ENCODE measurements around the gene NUP42. TPM values are rescaled to one million over a fixed set of nuclear protein-coding genes. Genes with fewer than 3 reads are reported as not detected.

NUP42 gene
- total RNA-seq, 1 experiment from 2014 or later: 36.5 TPM

DNA sequence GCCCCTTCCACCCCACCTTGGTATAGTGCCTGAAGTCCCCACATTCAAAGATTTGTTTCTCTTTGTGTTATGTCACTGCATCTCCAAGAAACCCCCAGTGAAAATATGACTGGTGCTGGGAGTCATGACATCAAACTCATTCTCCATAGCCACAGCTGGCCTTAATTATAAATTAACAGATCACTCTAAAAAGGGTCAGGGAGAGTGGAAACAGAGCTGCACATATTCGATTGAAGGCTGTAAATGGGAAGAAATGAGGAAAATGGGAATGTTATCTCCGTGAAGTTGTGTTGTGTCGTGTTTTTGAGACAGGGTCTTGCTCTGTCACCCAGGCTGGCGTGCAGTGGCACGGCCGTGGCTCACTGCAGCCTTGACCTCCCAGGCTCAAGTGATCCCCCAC lies 24.2 kb upstream of the NUP42 start:
- Histone ChIP-seq H3K4me1 (ENCODE audit: insufficient read depth, low read length) (no peaks in the 10 kb centered on the region), H3K23me2 (ENCODE audit: insufficient read length, low read depth, low read length, poor library complexity, severe bottlenecking) (no peaks in the 10 kb centered on the region), H2BK20ac (ENCODE audit: low read depth, low read length, poor library complexity, severe bottlenecking) (no peak overlapping the region), H3K9me3 (ENCODE audit: control insufficient read depth, low read depth, low read length) (no peaks in the 10 kb centered on the region), H3K4ac (ENCODE audit: low read depth, low read length) (no peak overlapping the region), H2BK5ac (ENCODE audit: insufficient read length, low read length) (no peak overlapping the region), H4K5ac (ENCODE audit: insufficient read length, low read depth, low read length) (no peak overlapping the region), H3K79me2 (ENCODE audit: insufficient read depth, low read length) (no peaks in the 10 kb centered on the region), H3K9ac (ENCODE audit: extremely low read depth, insufficient read length, low read length) (no peak overlapping the region), H3K18ac (ENCODE audit: insufficient read length, low read depth, low read length) (no peak overlapping the region), H4K20me1 (ENCODE audit: control insufficient read depth, insufficient read depth, insufficient read length) (no peaks in the 10 kb centered on the region), H2BK120ac (ENCODE audit: low read depth, low read length, poor library complexity, severe bottlenecking) (no peak overlapping the region), H2BK15ac (ENCODE audit: low read depth, low read length) (no peak overlapping the region), H2BK12ac (ENCODE audit: insufficient read length, low read depth, low read length) (no peak overlapping the region), H3K79me1 (ENCODE audit: insufficient read depth, low read depth, low read length, poor library complexity, severe bottlenecking) (no peaks in the 10 kb centered on the region), H4K91ac (ENCODE audit: insufficient read length, low read depth, low read length) (no peak overlapping the region), H3T11ph (ENCODE audit: low read length) (no peak overlapping the region), H3K4me2 (ENCODE audit: insufficient read depth, insufficient read length, low read length) (no peak overlapping the region), H2AFZ (ENCODE audit: low read length) (no peak overlapping the region), H4K8ac (replicated peaks; ENCODE audit: insufficient read length, low read depth, low read length) (no peak overlapping the region), H3K23ac (ENCODE audit: insufficient read length, low read depth, low read length) (no peak overlapping the region), H3K14ac (ENCODE audit: insufficient read depth, low read length) (no peak overlapping the region), H3K27ac (ENCODE audit: insufficient read length, low read depth, low read length) (no peak overlapping the region), H3K27me3 (ENCODE audit: insufficient read depth, low read length) (no peaks in the 10 kb centered on the region), H2AK5ac (ENCODE audit: insufficient read length, low read length) (no peak overlapping the region), H3K56ac (ENCODE audit: insufficient read length, low read depth, low read length) (no peak overlapping the region)
- WGBS (ENCODE audit: extremely low coverage, insufficient read length, low lambda C conversion rate): 100% methylated on average over 1 of the region's 6 CpGs
- TF ChIP-seq, protein P1, sequence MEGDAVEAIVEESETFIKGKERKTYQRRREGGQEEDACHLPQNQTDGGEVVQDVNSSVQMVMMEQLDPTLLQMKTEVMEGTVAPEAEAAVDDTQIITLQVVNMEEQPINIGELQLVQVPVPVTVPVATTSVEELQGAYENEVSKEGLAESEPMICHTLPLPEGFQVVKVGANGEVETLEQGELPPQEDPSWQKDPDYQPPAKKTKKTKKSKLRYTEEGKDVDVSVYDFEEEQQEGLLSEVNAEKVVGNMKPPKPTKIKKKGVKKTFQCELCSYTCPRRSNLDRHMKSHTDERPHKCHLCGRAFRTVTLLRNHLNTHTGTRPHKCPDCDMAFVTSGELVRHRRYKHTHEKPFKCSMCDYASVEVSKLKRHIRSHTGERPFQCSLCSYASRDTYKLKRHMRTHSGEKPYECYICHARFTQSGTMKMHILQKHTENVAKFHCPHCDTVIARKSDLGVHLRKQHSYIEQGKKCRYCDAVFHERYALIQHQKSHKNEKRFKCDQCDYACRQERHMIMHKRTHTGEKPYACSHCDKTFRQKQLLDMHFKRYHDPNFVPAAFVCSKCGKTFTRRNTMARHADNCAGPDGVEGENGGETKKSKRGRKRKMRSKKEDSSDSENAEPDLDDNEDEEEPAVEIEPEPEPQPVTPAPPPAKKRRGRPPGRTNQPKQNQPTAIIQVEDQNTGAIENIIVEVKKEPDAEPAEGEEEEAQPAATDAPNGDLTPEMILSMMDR (conservative IDR thresholded peaks at IDR 0.05): no peak
- H3K9me3 Mint-ChIP-seq: no peaks in the 10 kb centered on the region
- H3K4me1 Mint-ChIP-seq: no peaks in the 10 kb centered on the region
- H3K36me3 Mint-ChIP-seq (ENCODE audit: insufficient read depth in 1 of 3, low read depth in 3 of 3): peaks cover 4 to 35% (median 10%) of the 10 kb centered on the region in 3 experiments; a peak in 5 of 7 replicates
- H3K27ac Mint-ChIP-seq: no peak overlapping the region
- no peak for DNase-seq
- no peaks in the 10 kb centered on the region for H3K27me3 Mint-ChIP-seq (ENCODE audit: low read depth)
- H3K4me3 Mint-ChIP-seq: no peak overlapping the region
